NCI-H446 treated with DMSO at 0.1 percent for 48 hours (cell line): ENCODE measurements around the gene KCNH1.
"Not testable (repeated sequence)": the region's sequence is repeated elsewhere in the genome, so short reads cannot be mapped to it uniquely, and the experiment has no call there.

Experiments
- DNase-seq: peaks from one replicate; lab custom pipeline; 2025; lab: John Stamatoyannopoulos, UW

KCNH1 gene

GRCh38 chr1:210684466-210685294, 449.3 kb downstream of the KCNH1 start:
- DNase-seq, result no peak

DNA sequence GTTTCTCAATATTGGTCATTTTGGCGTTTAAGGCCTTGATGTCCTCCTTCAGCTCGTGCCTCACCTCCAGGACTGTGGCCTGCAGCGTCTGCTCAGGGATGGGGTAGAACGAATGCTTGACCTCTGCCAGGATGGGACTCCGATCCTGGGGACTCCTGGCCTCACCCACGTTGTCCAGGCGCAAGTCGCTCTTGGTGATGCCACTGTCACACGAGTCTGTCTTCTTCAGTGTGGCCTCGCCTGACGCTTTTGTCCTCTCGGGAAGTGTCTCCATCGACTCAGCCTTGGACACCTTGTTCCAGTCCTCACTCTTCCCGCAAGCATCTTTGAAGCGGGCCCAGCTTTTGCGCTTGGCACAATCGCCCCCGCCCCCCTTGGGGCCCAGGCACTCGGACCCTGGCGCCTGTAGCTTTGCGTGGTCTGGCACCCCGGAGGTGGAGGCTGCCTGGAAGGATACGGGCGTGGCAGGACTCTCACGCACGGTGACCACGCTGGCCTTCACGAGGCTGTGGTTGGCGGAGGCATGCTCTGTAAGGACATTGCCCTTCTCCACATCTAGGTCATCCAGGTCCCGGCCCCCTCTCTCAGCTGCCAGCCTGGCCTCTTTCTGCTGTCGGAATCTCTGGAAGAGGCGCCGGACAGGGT, 450.4 kb downstream of the KCNH1 start:
- no peak for DNase-seq

GRCh38 chr1:210681158-210681557, 452.8 kb downstream of the KCNH1 start:
- DNase-seq, result no peak

DNA sequence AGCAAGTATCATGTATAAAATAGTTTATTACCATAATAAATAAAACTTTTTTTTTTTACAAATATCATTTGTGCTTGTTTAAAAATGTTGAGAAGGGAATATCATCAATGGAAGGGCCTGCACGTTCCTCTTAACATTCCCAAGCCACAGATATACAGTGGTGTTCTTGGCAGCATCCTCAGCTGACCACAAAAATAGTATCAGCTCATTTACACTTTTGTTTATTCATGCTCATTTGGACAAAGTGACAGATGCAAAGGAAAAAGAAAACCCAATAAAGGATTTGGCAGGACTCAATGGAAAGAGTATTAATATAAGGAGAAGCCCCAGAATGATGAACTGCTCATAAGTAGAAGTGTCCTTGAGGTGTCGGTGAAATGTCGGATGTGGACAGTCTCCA, 455.6 kb downstream of the KCNH1 start:
- DNase-seq, result no peak

DNA sequence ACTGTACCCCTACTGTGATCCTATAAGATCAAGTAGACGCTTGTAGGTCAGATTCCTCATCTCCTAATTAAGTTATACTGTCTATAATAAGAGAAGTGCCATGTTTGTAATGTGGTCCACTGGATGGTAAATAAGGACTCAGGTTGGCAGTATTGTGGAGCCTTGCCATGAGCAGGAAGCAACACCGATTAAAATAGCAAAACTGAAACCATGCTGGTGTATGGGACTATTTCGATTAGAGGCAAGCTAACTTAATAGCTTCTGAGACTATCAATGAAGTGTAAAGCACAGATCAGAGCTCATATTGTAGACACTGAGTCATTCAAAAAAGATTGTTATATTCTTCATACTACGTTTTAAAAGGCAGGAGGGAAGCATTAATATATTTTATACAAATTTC, 456.4 kb downstream of the KCNH1 start:
- no peak for DNase-seq

DNA sequence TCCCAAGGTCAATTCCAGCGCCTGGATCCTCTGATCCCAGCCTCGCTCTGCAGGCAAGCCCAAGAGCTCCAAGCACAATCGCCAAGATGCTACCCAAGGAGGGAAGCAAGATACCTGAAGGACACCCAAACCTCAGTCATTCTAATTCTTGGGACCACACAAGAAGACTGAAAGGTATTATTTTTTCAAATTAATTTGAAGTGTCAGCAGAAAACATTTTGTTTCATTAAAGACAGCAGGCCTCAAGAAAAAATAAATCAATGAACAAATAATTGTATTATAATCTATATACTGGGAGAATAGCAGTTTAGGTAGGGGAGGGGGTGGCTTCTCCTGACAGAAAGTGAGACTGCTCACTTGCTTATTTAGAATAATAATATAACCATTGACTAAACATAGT, 457.4 kb downstream of the KCNH1 start:
- no peak for DNase-seq

DNA sequence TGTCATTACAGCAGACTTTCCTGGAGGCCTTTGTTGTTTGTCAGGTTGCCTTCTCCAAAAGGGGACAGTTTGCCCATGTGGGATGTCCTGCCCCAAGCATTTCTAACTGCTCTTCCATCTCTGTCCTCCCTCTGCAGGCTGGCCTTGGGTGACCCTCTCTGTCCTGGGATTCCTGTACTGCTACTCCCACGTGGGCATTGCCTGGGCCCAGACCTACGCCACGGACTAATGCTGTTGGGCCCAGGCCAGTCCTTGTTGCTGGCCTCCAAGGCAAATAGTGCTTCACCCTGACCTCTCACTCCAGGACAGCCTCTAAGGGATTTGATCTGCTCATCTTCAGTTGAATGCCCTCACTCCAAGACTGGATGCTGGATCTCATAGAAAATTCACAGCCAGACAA, 459.8 kb downstream of the KCNH1 start:
- DNase-seq, result no peak

DNA sequence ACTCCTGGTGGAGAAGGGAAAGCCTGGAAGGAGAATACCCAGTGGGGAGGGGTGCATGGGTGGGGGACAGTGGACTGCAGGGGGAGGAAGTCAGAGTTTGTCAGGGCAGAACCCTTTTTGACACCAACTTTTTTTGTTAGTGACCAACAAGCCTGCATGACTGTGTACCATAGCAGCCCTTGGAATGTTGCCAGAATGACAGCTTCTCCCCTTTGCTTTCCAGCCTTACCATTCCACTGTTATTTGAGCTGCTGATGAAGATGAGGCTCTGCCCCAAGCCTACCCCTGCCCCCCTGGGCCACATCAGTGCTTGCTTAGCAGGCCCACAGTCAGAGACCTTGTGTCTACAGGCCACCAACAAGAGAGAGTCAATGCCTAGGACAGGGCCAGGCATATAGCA, 464.0 kb downstream of the KCNH1 start:
- no peak for DNase-seq

DNA sequence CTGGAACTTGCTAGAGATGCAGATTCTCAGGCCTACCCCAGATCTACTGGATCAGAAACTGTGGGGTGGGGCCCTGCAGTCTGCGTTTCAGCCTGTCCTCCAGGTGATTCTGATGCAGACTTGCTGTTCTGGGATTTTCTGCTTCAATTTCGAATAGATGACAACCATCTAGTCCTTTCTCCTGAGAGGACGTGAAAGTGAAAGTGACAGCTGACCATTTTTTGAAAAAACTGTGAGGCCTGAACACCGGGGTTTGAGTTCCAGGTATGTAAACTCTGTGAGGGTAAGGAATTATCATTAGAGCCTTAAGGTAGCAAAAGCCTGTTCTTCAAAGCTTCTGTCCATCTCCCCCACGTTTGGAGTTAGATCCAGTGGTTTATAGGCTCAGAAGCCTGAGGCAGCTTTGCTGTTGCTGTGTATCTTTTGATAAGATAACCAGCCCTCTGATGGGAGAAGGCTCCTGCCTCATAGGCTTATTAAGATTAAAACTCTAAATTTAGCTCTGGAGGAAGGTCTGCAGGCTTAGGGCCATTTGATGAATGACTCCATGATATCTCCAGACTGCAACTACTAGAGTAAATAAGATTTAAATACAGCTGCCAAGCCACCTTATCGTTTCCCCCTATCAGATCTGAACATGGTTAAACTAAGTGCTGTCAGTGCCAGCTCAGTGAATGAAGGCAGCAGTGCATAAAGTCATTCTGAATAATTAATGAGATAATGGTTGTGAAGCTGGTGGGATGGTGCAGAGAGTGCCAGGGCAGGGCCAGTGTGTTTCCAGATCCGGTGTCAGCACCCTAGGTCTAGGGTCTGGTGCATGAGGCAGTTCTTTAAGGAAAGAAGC, 470.0 kb downstream of the KCNH1 start:
- DNase-seq, result peak; percentile 13

DNA sequence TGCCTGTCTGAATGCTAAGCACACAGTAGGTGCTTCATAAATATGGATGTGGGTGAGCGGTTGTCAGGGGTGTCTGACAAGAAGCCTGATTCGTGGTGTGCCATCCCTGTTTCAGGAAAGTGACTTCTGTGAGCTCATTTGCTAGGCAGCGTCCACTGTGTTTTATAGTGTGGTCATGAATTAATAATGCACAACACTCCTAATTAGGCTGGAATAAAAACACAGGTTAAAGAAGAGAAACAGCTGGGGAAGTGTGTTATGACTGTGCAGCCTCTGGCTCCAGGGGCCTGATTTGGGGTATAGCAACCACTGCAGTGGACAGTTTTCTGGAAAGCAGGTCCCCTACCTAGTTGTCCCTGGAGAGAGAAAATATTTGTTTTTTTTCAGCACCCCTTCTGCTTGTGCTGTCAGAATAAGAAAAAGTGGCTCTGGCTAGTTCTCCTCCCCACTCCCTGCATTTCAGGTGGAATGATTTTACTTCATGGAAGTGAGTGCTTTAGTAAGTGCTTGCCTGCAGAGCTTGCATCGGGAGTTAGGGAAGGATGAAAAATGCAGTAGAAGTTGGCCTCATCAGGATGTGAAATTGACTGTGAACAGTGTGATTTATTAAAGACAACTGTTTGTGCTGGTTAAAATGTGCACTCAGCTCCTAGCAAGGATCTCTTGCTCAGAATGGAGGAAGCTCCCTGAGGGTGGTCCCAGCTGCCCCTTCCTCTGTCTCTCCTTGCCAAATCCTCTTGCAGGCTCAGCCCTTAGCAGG, 471.5 kb downstream of the KCNH1 start:
- no peak for DNase-seq

- DNase-seq, result not testable (repeated sequence)
These were observed 472.4 kb downstream of the KCNH1 start for GRCh38 chr1:210661520-210661919.

- no peak for DNase-seq
These were observed 476.1 kb downstream of the KCNH1 start for GRCh38 chr1:210657806-210658205.

DNA sequence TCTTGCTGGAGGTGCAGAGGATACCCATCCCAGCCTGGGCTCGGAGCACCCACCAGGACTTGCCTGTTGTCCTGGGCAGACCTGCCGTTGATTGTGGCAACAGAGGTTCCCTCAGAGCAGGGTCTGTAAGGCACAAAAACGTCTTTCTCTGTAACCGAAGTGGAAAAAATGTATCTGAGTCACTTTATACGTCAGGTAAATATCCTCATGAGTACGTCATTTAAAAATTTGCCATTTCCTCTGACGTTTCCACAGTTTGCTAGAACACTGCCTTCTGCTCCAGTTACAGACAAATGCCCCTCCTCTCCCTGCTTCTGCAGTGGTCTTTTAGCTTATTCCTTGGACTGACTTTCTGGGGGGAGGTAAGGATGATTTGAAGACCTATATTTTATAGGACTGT, 478.4 kb downstream of the KCNH1 start:
- DNase-seq, result no peak

DNA sequence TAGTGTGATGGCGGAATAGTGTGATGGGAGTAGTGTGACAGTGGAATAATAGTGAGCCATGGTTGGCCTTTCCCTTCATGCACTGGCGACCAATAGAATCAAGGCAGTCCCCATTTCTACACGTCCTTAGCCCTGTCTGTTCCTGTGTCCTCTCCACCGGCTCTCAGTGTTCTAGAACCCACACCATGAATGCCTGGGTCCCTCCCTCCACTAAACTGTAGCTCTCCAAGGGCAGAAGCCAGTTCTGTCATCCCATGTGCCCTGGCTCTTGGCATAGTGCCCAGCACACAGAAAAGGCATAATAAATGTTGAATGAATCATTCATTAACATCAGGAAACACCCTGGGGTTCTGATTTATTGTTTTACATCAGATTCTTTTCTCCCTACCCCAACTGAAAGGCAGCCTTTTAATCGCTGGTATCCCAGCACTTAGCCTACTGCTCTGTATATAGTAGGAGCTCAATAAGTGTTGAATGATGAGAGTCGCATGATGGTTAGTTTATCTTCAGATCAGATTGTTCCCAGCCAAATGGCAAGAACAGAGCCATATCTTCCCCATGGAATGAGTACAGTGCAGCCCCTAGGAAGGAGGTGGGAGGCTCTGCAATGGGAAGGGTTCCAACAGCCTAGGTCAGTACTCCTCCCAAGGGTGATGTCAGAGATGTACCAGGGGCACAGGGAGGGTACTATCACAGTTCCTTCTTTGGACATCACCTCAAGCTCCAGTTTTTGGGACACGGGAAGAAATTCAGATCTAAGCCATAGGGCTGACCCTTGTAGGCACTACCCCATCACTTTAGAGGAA, 479.6 kb downstream of the KCNH1 start:
- no peak for DNase-seq

DNA sequence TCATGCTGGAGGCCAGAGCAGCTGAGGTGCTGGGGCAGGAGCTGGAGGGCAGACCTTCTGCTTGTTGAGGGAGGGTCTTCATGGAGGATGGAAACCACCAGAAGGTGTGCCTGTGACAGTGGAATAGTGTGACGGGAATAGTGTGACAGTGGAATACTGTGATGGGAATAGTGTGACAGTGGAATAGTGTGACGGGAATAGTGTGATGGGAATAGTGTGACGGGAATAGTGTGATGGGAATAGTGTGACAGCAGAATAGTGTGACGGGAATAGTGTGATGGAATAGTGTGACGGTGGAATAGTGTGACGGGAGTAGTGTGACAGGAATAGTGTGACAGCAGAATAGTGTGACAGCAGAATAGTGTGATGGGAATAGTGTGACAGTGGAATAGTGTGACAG, 480.2 kb downstream of the KCNH1 start:
- DNase-seq, result no peak

DNA sequence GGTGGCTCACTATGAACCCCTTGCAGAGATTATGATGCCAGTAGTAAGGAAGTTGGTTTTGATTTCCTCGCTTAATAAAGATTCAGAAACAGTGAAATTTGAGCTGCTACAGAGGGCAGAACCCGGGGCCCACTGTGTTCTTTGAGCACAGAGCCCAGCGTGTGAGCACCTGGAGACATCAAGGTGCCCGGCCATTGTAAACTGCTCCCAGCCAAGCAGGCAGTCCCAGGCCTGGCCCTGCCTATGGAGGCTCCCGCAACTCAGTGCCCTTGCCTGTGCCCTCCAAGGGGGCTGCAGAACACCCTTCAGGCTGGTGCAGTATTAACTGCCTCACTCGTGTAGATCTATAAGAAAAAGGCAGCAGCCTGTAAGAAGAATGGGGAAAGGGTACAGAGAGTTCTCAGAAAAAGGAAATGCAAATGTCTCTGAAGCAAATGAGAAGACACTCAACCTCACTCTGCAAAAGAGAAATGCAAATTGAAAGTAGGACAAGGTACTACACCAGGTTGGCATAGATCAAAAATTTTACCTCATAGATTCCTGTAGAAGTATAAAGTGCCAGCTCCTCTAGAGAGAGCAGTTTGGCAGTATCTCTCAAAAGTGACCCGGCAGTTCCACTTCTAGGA, 481.5 kb downstream of the KCNH1 start:
- DNase-seq, result no peak

GRCh38 chr1:210650403-210650802, 483.5 kb downstream of the KCNH1 start:
- DNase-seq, result no peak

- DNase-seq, result no peak
These were observed 485.2 kb downstream of the KCNH1 start for GRCh38 chr1:210648588-210649269.

- peak; percentile 23 for DNase-seq
These were observed 486.3 kb downstream of the KCNH1 start for GRCh38 chr1:210647406-210648333.
